ENCODE results near the gene CCM2L.

CCM2L gene

GRCh38 chr20:32062776-32063170 lies 52.5 kb downstream of the CCM2L start:
- DNase-seq: no peak

DNA sequence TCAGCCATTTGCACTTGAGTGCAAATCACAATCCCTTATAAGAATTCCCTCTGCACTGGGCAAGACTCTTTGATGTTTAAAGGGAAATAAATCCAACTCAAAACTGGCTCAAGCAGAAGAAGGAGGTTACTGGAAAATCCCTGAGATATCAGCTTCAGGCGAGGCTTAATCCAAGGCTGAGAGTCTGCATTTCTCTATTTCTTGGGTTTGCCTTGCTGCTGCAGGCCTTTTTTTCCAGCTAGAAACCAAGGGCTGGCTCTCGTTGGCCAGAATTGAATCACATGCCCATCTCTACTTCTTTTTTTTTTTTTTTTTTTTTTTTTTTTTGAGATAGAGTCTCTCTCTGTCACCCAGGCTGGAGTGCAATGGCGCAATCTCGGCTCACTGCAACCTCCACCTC lies 53.5 kb downstream of the CCM2L start:
- no peak for DNase-seq

DNA sequence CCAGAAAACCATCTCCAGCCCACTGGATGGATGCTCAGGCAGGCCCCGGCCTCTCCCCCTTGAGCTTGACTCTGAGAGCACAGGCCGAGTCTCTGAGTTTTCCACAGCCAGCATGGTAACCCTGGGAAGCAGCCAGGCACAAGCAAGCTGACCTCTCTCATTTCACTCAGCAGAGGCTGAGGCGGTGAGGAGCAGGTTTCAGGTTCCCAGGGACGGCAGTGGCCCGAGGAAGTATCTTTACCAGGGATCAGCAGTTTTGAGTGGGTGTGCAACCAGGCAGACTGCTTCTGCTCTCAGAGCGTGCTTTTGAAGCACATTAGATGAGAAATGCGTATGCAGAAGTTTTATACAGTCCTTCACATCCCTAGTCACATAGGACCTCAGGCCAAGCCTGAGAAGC lies 54.4 kb downstream of the CCM2L start:
- DNase-seq: no peak

GRCh38 chr20:32067234-32067821 lies 57.1 kb downstream of the CCM2L start:
- no peak for DNase-seq

GRCh38 chr20:32068174-32068573 lies 57.9 kb downstream of the CCM2L start:
- no peak for DNase-seq

- DNase-seq: no peak
Observed at GRCh38 chr20:32069711-32070110, 59.5 kb downstream of the CCM2L start.

- no peak for DNase-seq
Observed at GRCh38 chr20:32070282-32070681, 60.0 kb downstream of the CCM2L start.

DNA sequence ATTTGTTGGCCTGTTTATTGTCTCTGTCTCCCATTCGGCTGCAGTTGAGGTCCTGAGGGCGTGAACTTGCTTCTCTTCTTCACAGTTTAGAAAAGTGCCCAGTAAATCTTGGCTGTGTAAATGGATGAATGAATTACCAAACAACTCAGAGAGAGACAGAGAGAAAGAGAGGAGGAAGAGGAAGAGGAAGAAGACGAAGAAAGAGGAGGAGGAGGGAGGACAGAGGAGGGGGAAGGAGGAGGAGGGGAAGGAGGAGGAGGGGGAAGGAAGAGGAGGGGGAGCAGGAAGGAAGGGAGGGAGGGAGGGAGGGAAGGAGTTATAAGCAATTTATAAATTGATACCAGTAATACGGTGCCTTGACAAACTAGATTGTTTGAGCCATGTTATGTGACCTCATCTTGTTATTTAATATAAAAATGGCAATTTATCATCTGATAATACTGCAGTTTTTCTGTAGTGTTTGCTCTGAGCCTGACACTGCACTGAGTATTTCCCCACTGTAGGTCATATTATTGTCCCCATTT lies 60.5 kb downstream of the CCM2L start:
- DNase-seq: no peak

- no peak for DNase-seq
Observed at GRCh38 chr20:32071395-32072167, 61.3 kb downstream of the CCM2L start.

DNA sequence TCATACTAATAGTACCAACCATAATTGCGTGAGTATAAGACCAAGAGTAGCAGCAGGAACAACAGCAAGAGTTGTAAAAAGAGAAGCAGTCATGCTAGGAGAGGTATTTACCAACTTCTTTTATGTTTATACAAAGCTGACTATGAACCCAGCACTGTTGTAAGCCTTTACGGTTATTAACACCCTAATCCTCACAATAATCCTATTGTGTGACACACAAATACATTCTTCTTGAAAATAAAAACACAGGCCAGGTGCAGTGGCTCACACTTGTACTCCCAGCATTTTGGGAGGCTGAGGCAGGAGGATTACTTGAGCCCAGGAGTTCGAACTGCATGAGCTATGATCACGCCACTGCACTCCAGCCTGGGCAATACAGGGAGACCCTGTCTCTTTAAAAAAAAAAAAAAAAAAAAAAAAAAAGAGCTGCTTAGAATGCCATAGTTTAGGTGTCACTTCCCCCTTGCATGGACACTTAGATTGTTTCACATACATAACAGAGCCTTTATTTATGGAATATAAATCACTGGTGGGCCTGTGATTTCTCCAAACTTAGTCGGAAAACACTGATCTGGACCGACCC lies 62.0 kb downstream of the CCM2L start:
- DNase-seq: no peak

GRCh38 chr20:32075534-32075933 lies 65.3 kb downstream of the CCM2L start:
- no peak for DNase-seq

GRCh38 chr20:32077190-32077589 lies 67.0 kb downstream of the CCM2L start:
- no peak for DNase-seq

- no peak for DNase-seq
Observed at GRCh38 chr20:32078322-32078721, 68.1 kb downstream of the CCM2L start.

GRCh38 chr20:32078791-32079190 lies 68.6 kb downstream of the CCM2L start:
- DNase-seq: no peak

DNA sequence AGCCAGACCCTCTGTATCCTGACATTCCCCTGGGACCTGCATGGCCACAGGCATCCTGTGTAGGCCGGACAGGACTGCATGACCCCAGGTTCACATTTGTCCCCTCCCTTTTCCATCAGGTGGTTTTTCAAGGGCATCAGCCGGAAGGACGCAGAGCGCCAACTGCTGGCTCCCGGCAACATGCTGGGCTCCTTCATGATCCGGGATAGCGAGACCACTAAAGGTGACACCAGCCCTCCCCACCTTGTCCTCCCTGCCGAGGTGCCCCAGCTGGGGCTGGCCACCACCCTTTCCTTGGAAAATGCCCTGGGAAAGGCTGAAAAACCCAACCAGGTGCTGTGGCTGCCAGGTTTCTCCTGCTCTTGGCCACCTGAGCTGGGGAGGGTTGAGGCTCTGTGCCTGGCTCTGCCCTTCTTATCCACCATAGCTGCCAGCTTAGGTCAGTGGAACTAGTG lies 69.4 kb downstream of the CCM2L start:
- no peak for DNase-seq

DNA sequence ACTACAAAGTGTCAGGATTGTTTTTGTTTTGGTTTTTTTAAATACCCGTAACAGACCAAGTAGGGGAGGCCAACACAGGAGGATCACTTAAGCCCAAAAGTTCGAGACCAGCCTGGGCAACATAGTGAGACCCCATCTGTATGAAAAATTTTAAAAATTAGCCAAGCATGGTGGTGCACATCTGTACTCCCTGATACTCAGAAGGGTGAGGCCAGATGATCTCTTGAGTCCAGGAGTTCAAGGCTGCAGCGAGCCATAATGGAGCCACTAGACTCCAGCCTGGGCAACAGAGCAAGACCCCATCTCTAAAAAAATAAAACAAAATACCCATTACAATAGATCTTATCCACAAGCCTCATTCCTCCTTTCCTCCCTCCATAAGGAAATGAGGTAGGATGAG lies 70.5 kb downstream of the CCM2L start:
- no peak for DNase-seq

Measured in NCI-H1105 treated with DMSO at 0.1 percent for 48 hours (cell line).